Endothelial cell (in vitro differentiated cells): ENCODE measurements around the gene GSTM3. TPM values are rescaled to one million over a fixed set of nuclear protein-coding genes. Genes with fewer than 3 reads are reported as not detected.

Experiments used
- DNase-seq: peaks from one replicate; pipeline ENCODE4 v3.0.0; 2021; ENCODE audit warnings: low spot score
- H3K27ac Mint-ChIP-seq: one replicate; pipeline ENCODE4 v1.8.0; 2021; ENCODE audit warnings: mixed read lengths, inconsistent platforms; ENCODE audit not compliant: unreplicated experiment
- H3K27me3 Mint-ChIP-seq: one replicate; pipeline ENCODE4 v1.8.0; 2021; ENCODE audit warnings: mild to moderate bottlenecking, moderate library complexity, mixed read lengths, inconsistent platforms; ENCODE audit not compliant: unreplicated experiment
- H3K36me3 Mint-ChIP-seq: one replicate; pipeline ENCODE4 v1.8.0; 2021; ENCODE audit warnings: mild to moderate bottlenecking, low read depth, mixed read lengths, inconsistent platforms; ENCODE audit not compliant: unreplicated experiment
- H3K4me1 Mint-ChIP-seq: one replicate; pipeline ENCODE4 v1.8.0; 2021; ENCODE audit warnings: mild to moderate bottlenecking, mixed read lengths, inconsistent platforms; ENCODE audit not compliant: unreplicated experiment
- H3K4me3 Mint-ChIP-seq: one replicate; pipeline ENCODE4 v1.8.0; 2021; ENCODE audit warnings: mild to moderate bottlenecking, mixed read lengths, inconsistent platforms; ENCODE audit not compliant: unreplicated experiment
- H3K9me3 Mint-ChIP-seq: one replicate; pipeline ENCODE4 v1.8.0; 2021; ENCODE audit warnings: mixed read lengths, inconsistent platforms; ENCODE audit not compliant: unreplicated experiment
- CTCF ChIP-seq: fragments of 200-600 bp; sonication (generic); IDR thresholded peaks from one replicate; pipeline ENCODE4 v1.5.0; 2021; ENCODE audit warnings: antibody characterized with exemption; ENCODE audit not compliant: unreplicated experiment
- total RNA-seq: library from RNA; stranded (reverse); fragmentation: NEBNext Ultra II Directional; extraction: Animal tissue kit (Norgen Biotek cat#: 25700); gene quantifications from one replicate; pipeline ENCODE4 v1.2.1, GENCODE V29; 2021; ENCODE audit not compliant: unreplicated experiment

Gene GSTM3
- total RNA-seq, 1 donor from 2014 or later = 6.9 TPM

- Mint-ChIP-seq H3K27ac (no peak overlapping the region), H3K9me3 (no peaks in the 10 kb centered on the region), H3K36me3 (peaks cover 5% of the 10 kb centered on the region), H3K27me3 (peaks cover 6% of the 10 kb centered on the region), H3K4me1 (peaks cover 4% of the 10 kb centered on the region), H3K4me3 (no peak overlapping the region)
- TF ChIP-seq CTCF = no peak
- DNase-seq = no peak
These were observed 40.1 kb upstream of the GSTM3 start for GRCh38 chr1:109780982-109781381.

GRCh38 chr1:109777980-109778625, 37.3 kb upstream of the GSTM3 start:
- DNase-seq = no peak
- H3K27ac Mint-ChIP-seq = no peak overlapping the region
- H3K9me3 Mint-ChIP-seq = no peaks in the 10 kb centered on the region
- no peaks in the 10 kb centered on the region for H3K27me3 Mint-ChIP-seq
- TF ChIP-seq CTCF = no peak
- H3K36me3 Mint-ChIP-seq = peaks cover 5% of the 10 kb centered on the region
- H3K4me3 Mint-ChIP-seq = no peak overlapping the region
- H3K4me1 Mint-ChIP-seq = peaks cover under 1% of the 10 kb centered on the region

- Mint-ChIP-seq H3K36me3 (peaks cover 5% of the 10 kb centered on the region), H3K27ac (no peak overlapping the region), H3K9me3 (no peaks in the 10 kb centered on the region), H3K4me3 (no peak overlapping the region), H3K4me1 (no peaks in the 10 kb centered on the region), H3K27me3 (no peaks in the 10 kb centered on the region)
- DNase-seq = no peak
- TF ChIP-seq CTCF = no peak
These were observed 36.6 kb upstream of the GSTM3 start for GRCh38 chr1:109777436-109777835.

GRCh38 chr1:109776911-109777310, 36.1 kb upstream of the GSTM3 start:
- H3K36me3 Mint-ChIP-seq = peaks cover 5% of the 10 kb centered on the region
- no peaks in the 10 kb centered on the region for H3K27me3 Mint-ChIP-seq
- H3K4me1 Mint-ChIP-seq = no peaks in the 10 kb centered on the region
- no peaks in the 10 kb centered on the region for H3K9me3 Mint-ChIP-seq
- TF ChIP-seq CTCF = peak; percentile 94
- H3K4me3 Mint-ChIP-seq = no peak overlapping the region
- DNase-seq = peak; percentile 83
- H3K27ac Mint-ChIP-seq = no peak overlapping the region

- H3K9me3 Mint-ChIP-seq = no peaks in the 10 kb centered on the region
- no peak overlapping the region for H3K27ac Mint-ChIP-seq
- H3K4me3 Mint-ChIP-seq = no peak overlapping the region
- no peaks in the 10 kb centered on the region for H3K4me1 Mint-ChIP-seq
- TF ChIP-seq CTCF = no peak
- peaks cover 5% of the 10 kb centered on the region for H3K36me3 Mint-ChIP-seq
- DNase-seq = no peak
- H3K27me3 Mint-ChIP-seq = no peaks in the 10 kb centered on the region
These were observed 35.5 kb upstream of the GSTM3 start for GRCh38 chr1:109776206-109776835.
